Stimulated activated CD4-positive, alpha-beta T cell treated with anti-CD3 and anti-CD28 coated beads, TNF-alpha, amount 100 ng/mL, for 4 hours (primary cell): Measurements from ENCODE around the gene GALM.

Experiments used
- DNase-seq, 3 experiments: peaks; one replicate each; pipeline ENCODE4 v3.0.0-alpha.2; 2020; ENCODE audit warnings: low read depth in 3 of 3

Gene GALM

DNA sequence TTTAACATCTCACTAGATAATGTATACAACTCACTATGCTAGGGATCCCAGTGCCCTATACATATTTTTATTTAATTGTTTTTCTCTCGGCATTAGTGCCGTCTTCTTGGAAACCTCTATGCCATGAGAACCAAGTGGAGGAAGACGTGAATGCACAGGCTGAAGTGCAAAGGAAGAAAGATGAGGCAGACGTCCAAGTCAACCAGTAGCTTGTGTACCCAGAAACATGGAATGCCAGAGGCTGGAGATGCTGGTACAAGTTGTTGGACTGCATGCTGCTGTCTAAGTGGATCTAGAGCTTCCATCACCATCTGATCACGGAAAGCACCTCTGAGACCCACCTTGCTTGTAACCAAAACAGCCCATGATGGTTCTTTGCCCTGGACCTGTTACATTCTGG is 99.6 kb downstream of the GALM start:
- no peak for DNase-seq

- no peak for DNase-seq
Measured at GRCh38 chr2:38771632-38772031, 105.7 kb downstream of the GALM start.

- DNase-seq: no peak
Measured at GRCh38 chr2:38775097-38775920, 109.4 kb downstream of the GALM start.

DNA sequence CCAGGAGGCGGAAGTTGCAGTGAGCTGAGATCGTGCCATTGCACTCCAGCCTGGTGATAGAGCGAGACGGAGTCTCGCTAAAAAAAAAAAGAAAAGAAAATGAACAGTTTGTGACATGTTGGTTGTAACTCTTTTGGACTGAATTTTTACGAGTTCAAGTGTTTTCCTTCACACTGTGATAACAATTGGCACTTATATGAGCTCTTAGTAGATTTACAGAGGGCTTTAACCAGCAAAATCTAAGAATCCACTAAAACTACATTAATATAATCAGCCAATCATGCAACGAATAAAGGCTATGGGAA is 110.0 kb downstream of the GALM start:
- DNase-seq: no peak

DNA sequence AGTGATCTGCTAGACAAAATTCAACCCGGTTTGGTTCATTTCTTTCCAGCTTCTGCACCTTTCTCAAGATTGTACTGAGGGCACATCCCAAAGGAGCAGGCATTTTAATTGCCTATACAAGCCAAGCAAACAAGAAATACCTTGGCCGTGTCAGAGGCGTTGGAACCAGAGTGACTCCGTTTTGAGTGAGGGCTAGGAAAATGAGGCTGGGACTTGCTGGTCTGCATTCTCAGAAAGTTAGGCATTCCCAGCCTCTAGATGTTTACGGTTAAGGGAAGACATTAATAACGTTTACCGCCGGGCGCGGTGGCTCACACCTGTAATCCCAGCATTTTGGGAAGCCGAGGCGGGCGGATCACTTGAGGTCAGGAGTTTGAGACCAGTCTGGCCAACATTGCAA is 110.6 kb downstream of the GALM start:
- DNase-seq: no peak

- DNase-seq: no peak
Measured at GRCh38 chr2:38778687-38779082, 112.8 kb downstream of the GALM start.

DNA sequence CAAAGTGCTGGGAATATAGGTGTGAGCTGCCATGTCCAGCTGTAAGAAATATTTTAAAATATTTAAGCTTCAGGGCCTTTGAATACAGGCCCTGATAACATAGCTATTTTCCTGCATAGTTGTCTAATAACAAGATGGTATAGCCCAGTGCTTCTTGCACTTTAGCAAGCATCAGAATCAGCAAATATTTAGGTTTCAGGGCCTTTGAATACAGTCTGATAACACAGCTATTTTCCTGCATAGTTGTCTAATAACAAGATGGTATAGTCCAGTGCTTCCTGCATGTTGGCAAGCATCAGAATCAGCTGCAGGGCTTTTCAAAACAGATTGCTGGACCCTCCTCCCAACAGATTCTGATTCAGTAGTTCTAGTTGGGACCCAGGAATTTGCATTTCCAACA is 117.7 kb downstream of the GALM start:
- DNase-seq: no peak
